SK-N-SH treated with all-trans-retinoic acid at 6 μM for 48 hours (cell line): ENCODE results near the gene FMN1.

Source experiments
- ATAC-seq: fragments of 200-7000 bp; cut with Tn5 transposase; 3 replicates; pipeline ENCODE4 v1.9.1; 2020; ENCODE audit warnings: mild to moderate bottlenecking, moderate library complexity
- ARNTL ChIP-seq: fragments of 450-650 bp; formaldehyde crosslinking; IDR thresholded peaks from 2 replicates; pipeline ENCODE4 v1.5.0; 2020; ENCODE audit warnings: low read depth, mild to moderate bottlenecking, moderate library complexity, borderline replicate concordance
- BACH2 ChIP-seq: fragments of 250-450 bp; sonication (Bioruptor Pico); IDR thresholded peaks from 2 replicates; pipeline ENCODE4 v1.9.0; 2021; ENCODE audit warnings: mild to moderate bottlenecking, borderline replicate concordance
- CSDC2 ChIP-seq: fragments of 250-450 bp; sonication (Bioruptor Pico); IDR thresholded peaks from 2 replicates; pipeline ENCODE4 v1.5.0; 2020; ENCODE audit warnings: mild to moderate bottlenecking, moderate library complexity
- ESRRG ChIP-seq: fragments of 250-450 bp; sonication (Bioruptor Pico); IDR thresholded peaks from 2 replicates; pipeline ENCODE4 v1.6.1; 2021; ENCODE audit warnings: mild to moderate bottlenecking
- GLIS3 ChIP-seq: fragments of 250-450 bp; sonication (Bioruptor Pico); IDR thresholded peaks from 2 replicates; pipeline ENCODE4 v1.5.0; 2020; ENCODE audit warnings: mild to moderate bottlenecking, moderate library complexity
- OSR1 ChIP-seq: fragments of 250-450 bp; sonication (Bioruptor Pico); IDR thresholded peaks from 2 replicates; pipeline ENCODE4 v1.8.0; 2022; ENCODE audit warnings: moderate library complexity, mild to moderate bottlenecking, inconsistent platforms
- PPARA ChIP-seq: fragments of 250-450 bp; sonication (Bioruptor Pico); IDR thresholded peaks from 2 replicates; pipeline ENCODE4 v1.5.0; 2020; ENCODE audit warnings: mild to moderate bottlenecking, borderline replicate concordance
- RARB ChIP-seq: fragments of 250-450 bp; sonication (Bioruptor Pico); IDR thresholded peaks from 2 replicates; pipeline ENCODE4 v1.8.0; 2021; ENCODE audit warnings: mild to moderate bottlenecking, moderate library complexity
- SNAI2 ChIP-seq: fragments of 250-450 bp; sonication (Bioruptor Pico); IDR thresholded peaks from 2 replicates; pipeline ENCODE4 v1.5.0; 2020; ENCODE audit warnings: mild to moderate bottlenecking, moderate library complexity
- TCF4 ChIP-seq: fragments of 250-450 bp; sonication (Bioruptor Pico); IDR thresholded peaks from 2 replicates; pipeline ENCODE4 v1.8.0; 2021; ENCODE audit warnings: mild to moderate bottlenecking, moderate library complexity, borderline replicate concordance
- TOX ChIP-seq: fragments of 250-450 bp; sonication (Bioruptor Pico); IDR thresholded peaks from 2 replicates; pipeline ENCODE4 v1.8.0; 2021; ENCODE audit warnings: mild to moderate bottlenecking, moderate library complexity, borderline replicate concordance
- ZC3H10 ChIP-seq: fragments of 250-450 bp; sonication (Bioruptor Pico); IDR thresholded peaks from 2 replicates; pipeline ENCODE4 v1.5.1; 2021; ENCODE audit warnings: mild to moderate bottlenecking, moderate library complexity
- ZFP3 ChIP-seq: fragments of 250-450 bp; sonication (Bioruptor Pico); IDR thresholded peaks from 2 replicates; pipeline ENCODE4 v1.5.0; 2020; ENCODE audit warnings: mild to moderate bottlenecking, moderate library complexity
- ZFP30 ChIP-seq: fragments of 450-650 bp; formaldehyde crosslinking; IDR thresholded peaks from 2 replicates; pipeline ENCODE4 v1.5.0; 2022; ENCODE audit warnings: mild to moderate bottlenecking, moderate library complexity
- ZNF565 ChIP-seq: fragments of 450-650 bp; formaldehyde crosslinking; conservative IDR thresholded peaks from 2 replicates; pipeline ENCODE4 v1.5.0; 2020; ENCODE audit warnings: low read depth, mild to moderate bottlenecking, moderate library complexity
- ZNF70 ChIP-seq: fragments of 450-650 bp; formaldehyde crosslinking; IDR thresholded peaks from 2 replicates; pipeline ENCODE4 v1.5.0; 2020; ENCODE audit warnings: mild to moderate bottlenecking, moderate library complexity
- ZNF8 ChIP-seq: fragments of 450-650 bp; formaldehyde crosslinking; IDR thresholded peaks from 2 replicates; pipeline ENCODE4 v1.5.0; 2020; ENCODE audit warnings: mild to moderate bottlenecking, moderate library complexity
- TF ChIP-seq, protein P1 (sequence below): fragments of 250-450 bp; sonication (Bioruptor Pico); IDR thresholded peaks from 2 replicates; pipeline ENCODE4 v1.5.1; 2021; ENCODE audit warnings: mild to moderate bottlenecking, moderate library complexity
- TF ChIP-seq, protein P2 (sequence below): fragments of 250-450 bp; sonication (Bioruptor Pico); IDR thresholded peaks from 2 replicates; pipeline ENCODE4 v1.5.1; 2020; ENCODE audit warnings: low read depth, mild to moderate bottlenecking, moderate library complexity
- TF ChIP-seq, protein P3 (sequence below): fragments of 250-450 bp; sonication (Bioruptor Pico); IDR thresholded peaks from 2 replicates; pipeline ENCODE4 v1.5.0; 2020; ENCODE audit warnings: mild to moderate bottlenecking, moderate library complexity
- TF ChIP-seq, protein P4 (sequence below): fragments of 250-450 bp; sonication (Bioruptor Pico); IDR thresholded peaks from 2 replicates; pipeline ENCODE4 v1.8.0; 2021; ENCODE audit warnings: low read depth, mild to moderate bottlenecking, moderate library complexity, borderline replicate concordance
- TF ChIP-seq, protein P5 (sequence below): fragments of 250-450 bp; sonication (Bioruptor Pico); IDR thresholded peaks from 2 replicates; pipeline ENCODE4 v1.8.0; 2020; ENCODE audit warnings: mild to moderate bottlenecking, moderate library complexity, borderline replicate concordance

The FMN1 gene

DNA sequence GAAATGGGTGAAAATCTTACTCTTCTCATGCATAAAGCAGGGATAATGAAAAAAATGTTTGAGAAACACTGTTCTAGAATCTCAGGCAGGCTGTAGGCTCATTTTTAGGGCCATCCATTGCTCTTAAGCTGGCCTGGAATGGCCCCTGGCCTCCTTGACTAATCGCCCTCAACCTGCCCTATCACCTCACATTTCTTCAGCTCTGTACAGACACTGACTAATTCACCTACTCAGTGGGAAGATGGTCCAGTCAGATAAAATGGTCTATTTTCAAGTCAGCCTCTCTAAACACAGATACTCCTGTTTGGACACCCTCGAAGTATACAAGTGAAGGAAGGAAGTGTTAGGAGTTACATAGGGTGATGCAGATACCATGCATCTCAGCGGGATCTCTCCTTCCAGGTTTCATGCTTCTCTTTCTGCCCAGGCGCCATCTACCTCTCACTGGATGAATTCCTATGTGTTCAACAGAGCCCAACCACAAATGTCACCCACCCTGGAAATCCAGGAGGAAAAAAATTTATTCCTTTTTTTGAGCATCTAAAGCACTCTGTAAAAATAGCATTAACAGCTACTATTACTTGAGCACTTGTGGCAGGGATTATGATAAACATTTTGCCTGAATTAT lies 12.1 kb downstream of the FMN1 start (continued):
- no peak for TF ChIP-seq PPARA (CRISPR knock-in tag)
- no peak for TF ChIP-seq ZNF8 (CRISPR knock-in tag)
- no peak for TF ChIP-seq GLIS3
- TF ChIP-seq, protein P1, sequence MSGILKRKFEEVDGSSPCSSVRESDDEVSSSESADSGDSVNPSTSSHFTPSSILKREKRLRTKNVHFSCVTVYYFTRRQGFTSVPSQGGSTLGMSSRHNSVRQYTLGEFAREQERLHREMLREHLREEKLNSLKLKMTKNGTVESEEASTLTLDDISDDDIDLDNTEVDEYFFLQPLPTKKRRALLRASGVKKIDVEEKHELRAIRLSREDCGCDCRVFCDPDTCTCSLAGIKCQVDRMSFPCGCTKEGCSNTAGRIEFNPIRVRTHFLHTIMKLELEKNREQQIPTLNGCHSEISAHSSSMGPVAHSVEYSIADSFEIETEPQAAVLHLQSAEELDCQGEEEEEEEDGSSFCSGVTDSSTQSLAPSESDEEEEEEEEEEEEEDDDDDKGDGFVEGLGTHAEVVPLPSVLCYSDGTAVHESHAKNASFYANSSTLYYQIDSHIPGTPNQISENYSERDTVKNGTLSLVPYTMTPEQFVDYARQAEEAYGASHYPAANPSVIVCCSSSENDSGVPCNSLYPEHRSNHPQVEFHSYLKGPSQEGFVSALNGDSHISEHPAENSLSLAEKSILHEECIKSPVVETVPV (CRISPR knock-in tag): no peak
- no peak for TF ChIP-seq ZNF565 (CRISPR knock-in tag)
- TF ChIP-seq TOX (CRISPR knock-in tag): no peak
- TF ChIP-seq BACH2 (CRISPR knock-in tag): no peak

DNA sequence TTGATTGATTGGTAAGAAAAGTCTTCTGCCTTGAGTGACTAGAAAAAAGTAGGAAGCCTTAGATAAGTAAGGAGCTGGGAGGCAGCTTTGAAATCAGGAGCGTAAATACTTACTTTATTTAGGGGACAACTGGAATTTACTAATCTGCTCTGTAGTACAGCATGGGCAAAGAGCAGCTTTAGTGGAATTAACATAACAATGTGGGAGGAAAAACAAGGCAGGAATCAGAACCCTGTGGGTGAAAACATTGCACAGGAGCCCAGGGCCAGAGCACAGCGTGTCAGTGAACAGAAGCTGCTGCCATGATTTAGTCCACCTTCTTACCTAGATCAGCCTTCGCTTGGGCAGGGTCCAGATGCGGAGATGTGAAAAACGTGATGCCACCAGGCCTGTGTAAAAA lies 14.6 kb downstream of the FMN1 start:
- no peak for ATAC-seq
- TF ChIP-seq RARB (CRISPR knock-in tag): no peak
- TF ChIP-seq ARNTL (CRISPR knock-in tag): no peak
- TF ChIP-seq, protein P2, sequence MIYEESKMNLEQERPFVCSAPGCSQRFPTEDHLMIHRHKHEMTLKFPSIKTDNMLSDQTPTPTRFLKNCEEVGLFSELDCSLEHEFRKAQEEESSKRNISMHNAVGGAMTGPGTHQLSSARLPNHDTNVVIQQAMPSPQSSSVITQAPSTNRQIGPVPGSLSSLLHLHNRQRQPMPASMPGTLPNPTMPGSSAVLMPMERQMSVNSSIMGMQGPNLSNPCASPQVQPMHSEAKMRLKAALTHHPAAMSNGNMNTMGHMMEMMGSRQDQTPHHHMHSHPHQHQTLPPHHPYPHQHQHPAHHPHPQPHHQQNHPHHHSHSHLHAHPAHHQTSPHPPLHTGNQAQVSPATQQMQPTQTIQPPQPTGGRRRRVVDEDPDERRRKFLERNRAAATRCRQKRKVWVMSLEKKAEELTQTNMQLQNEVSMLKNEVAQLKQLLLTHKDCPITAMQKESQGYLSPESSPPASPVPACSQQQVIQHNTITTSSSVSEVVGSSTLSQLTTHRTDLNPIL: no peak
- TF ChIP-seq ZC3H10 (CRISPR knock-in tag): no peak
- no peak for TF ChIP-seq SNAI2
- TF ChIP-seq, protein P1 (CRISPR knock-in tag): no peak
- TF ChIP-seq PPARA (CRISPR knock-in tag): no peak
- TF ChIP-seq, protein P3, sequence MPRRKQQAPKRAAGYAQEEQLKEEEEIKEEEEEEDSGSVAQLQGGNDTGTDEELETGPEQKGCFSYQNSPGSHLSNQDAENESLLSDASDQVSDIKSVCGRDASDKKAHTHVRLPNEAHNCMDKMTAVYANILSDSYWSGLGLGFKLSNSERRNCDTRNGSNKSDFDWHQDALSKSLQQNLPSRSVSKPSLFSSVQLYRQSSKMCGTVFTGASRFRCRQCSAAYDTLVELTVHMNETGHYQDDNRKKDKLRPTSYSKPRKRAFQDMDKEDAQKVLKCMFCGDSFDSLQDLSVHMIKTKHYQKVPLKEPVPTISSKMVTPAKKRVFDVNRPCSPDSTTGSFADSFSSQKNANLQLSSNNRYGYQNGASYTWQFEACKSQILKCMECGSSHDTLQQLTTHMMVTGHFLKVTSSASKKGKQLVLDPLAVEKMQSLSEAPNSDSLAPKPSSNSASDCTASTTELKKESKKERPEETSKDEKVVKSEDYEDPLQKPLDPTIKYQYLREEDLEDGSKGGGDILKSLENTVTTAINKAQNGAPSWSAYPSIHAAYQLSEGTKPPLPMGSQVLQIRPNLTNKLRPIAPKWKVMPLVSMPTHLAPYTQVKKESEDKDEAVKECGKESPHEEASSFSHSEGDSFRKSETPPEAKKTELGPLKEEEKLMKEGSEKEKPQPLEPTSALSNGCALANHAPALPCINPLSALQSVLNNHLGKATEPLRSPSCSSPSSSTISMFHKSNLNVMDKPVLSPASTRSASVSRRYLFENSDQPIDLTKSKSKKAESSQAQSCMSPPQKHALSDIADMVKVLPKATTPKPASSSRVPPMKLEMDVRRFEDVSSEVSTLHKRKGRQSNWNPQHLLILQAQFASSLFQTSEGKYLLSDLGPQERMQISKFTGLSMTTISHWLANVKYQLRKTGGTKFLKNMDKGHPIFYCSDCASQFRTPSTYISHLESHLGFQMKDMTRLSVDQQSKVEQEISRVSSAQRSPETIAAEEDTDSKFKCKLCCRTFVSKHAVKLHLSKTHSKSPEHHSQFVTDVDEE: no peak
- TF ChIP-seq TCF4: no peak
- TF ChIP-seq ESRRG (CRISPR knock-in tag): no peak
- no peak for TF ChIP-seq ZFP3 (CRISPR knock-in tag)
- TF ChIP-seq ZFP30: no peak

DNA sequence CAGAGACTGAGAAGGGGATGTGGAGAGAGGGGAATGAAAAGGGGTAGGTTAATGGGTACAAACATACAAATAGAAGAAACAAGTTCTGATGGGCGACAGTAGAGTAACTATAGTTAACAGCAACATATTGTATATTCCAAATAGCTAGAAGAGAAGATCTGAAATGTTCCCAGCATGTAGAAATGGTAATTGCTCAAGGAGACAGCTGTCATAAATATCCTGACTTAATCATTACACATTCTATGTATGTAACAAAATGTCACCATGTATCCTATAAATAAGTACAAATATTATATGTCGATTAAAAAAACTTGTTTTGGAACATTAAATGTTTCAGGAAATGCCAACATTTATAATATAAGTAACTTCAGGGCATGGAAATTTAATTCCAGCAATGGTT lies 23.3 kb downstream of the FMN1 start:
- no peak for ATAC-seq
- TF ChIP-seq ZC3H10 (CRISPR knock-in tag) (no peak), SNAI2 (no peak), ZNF70 (CRISPR knock-in tag) (no peak), CSDC2 (no peak), ZFP3 (CRISPR knock-in tag) (no peak), TCF4 (no peak), GLIS3 (no peak), BACH2 (CRISPR knock-in tag) (no peak), OSR1 (no peak), TOX (CRISPR knock-in tag) (no peak), ESRRG (CRISPR knock-in tag) (no peak)
- TF ChIP-seq, protein P4, sequence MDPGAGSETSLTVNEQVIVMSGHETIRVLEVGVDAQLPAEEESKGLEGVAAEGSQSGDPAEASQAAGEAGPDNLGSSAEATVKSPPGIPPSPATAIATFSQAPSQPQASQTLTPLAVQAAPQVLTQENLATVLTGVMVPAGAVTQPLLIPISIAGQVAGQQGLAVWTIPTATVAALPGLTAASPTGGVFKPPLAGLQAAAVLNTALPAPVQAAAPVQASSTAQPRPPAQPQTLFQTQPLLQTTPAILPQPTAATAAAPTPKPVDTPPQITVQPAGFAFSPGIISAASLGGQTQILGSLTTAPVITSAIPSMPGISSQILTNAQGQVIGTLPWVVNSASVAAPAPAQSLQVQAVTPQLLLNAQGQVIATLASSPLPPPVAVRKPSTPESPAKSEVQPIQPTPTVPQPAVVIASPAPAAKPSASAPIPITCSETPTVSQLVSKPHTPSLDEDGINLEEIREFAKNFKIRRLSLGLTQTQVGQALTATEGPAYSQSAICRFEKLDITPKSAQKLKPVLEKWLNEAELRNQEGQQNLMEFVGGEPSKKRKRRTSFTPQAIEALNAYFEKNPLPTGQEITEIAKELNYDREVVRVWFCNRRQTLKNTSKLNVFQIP (CRISPR knock-in tag): no peak
- TF ChIP-seq, protein P2: no peak
- TF ChIP-seq, protein P1 (CRISPR knock-in tag): no peak
- TF ChIP-seq, protein P5, sequence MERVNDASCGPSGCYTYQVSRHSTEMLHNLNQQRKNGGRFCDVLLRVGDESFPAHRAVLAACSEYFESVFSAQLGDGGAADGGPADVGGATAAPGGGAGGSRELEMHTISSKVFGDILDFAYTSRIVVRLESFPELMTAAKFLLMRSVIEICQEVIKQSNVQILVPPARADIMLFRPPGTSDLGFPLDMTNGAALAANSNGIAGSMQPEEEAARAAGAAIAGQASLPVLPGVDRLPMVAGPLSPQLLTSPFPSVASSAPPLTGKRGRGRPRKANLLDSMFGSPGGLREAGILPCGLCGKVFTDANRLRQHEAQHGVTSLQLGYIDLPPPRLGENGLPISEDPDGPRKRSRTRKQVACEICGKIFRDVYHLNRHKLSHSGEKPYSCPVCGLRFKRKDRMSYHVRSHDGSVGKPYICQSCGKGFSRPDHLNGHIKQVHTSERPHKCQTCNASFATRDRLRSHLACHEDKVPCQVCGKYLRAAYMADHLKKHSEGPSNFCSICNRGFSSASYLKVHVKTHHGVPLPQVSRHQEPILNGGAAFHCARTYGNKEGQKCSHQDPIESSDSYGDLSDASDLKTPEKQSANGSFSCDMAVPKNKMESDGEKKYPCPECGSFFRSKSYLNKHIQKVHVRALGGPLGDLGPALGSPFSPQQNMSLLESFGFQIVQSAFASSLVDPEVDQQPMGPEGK: no peak
